PC-9 (cell line): Measurements from ENCODE around the gene COL20A1. TPM values are rescaled to one million over a fixed set of nuclear protein-coding genes. Genes with fewer than 3 reads are reported as not detected.

Experiments
- BruUV-seq: library from RNA; stranded (reverse); fragments of 400-500 nt; replicated peaks from 2 replicates; lab custom pipeline; 2021; lab: Mats Ljungman, UMichigan
- CTCF ChIA-PET: fragments of 300-600 bp; sonication (Branson Sonifier 250); formaldehyde crosslinking; loops from one replicate; lab custom pipeline; 2022; ENCODE audit warnings: antibody characterized with exemption; lab: Charles Lee
- POLR2A ChIA-PET: fragments of 300-600 bp; sonication (Branson Sonifier 250); formaldehyde crosslinking; loops from one replicate; lab custom pipeline; 2022; ENCODE audit warnings: antibody characterized with exemption; ENCODE audit not compliant: unreplicated experiment; lab: Charles Lee
- DNase-seq, 2 experiments: peaks; one replicate each; pipeline versions ENCODE4 v3.0.0 to v3.0.0-alpha.2; 2015 to 2022; ENCODE audit warnings: mixed read lengths in 1 of 2
- H2AFZ ChIP-seq: fragments of 200-600 bp; sonication (generic); 2 replicates; pipeline ENCODE4 v1.8.1; 2017; ENCODE audit warnings: antibody characterized with exemption
- H3F3A ChIP-seq: fragments of 200-600 bp; sonication (generic); 2 replicates; pipeline ENCODE4 v1.8.1; 2017; ENCODE audit warnings: antibody characterized with exemption, mild to moderate bottlenecking, low read depth; ENCODE audit not compliant: insufficient read depth
- H3K27ac ChIP-seq: fragments of 200-600 bp; sonication (generic); 2 replicates; pipeline ENCODE4 v1.6.1; 2016; ENCODE audit warnings: mixed run types
- H3K27me3 ChIP-seq: fragments of 200-600 bp; sonication (generic); 2 replicates; pipeline ENCODE4 v1.6.1; 2016; ENCODE audit warnings: low read depth, mixed run types; ENCODE audit not compliant: insufficient read depth
- H3K36me3 ChIP-seq: fragments of 200-600 bp; sonication (generic); 2 replicates; pipeline ENCODE4 v1.6.1; 2016; ENCODE audit warnings: low read depth, mixed run types
- H3K4me1 ChIP-seq: fragments of 200-600 bp; sonication (generic); replicated peaks from 2 replicates; pipeline ENCODE4 v1.6.1; 2016; ENCODE audit warnings: mixed run types; ENCODE audit not compliant: insufficient read depth
- H3K4me2 ChIP-seq: fragments of 200-600 bp; sonication (generic); 2 replicates; pipeline ENCODE4 v1.6.1; 2017; ENCODE audit warnings: mixed run types
- H3K4me3 ChIP-seq: fragments of 200-600 bp; sonication (generic); 2 replicates; pipeline ENCODE4 v1.6.1; 2016; ENCODE audit warnings: mixed run types
- H3K79me2 ChIP-seq: fragments of 200-600 bp; sonication (generic); 2 replicates; pipeline ENCODE4 v1.6.1; 2017; ENCODE audit warnings: low read depth, mixed run types
- H3K9me2 ChIP-seq: fragments of 200-600 bp; sonication (generic); 2 replicates; pipeline ENCODE4 v1.8.1; 2017; ENCODE audit warnings: mild to moderate bottlenecking; ENCODE audit not compliant: insufficient read depth
- H3K9me3 ChIP-seq: fragments of 200-600 bp; sonication (generic); 2 replicates; pipeline ENCODE4 v1.8.1; 2016; ENCODE audit warnings: low read depth; ENCODE audit not compliant: insufficient read depth
- H4K20me1 ChIP-seq: fragments of 200-600 bp; sonication (generic); 2 replicates; pipeline ENCODE4 v1.8.1; 2017; ENCODE audit not compliant: insufficient read depth
- EZH2 ChIP-seq: fragments of 200-600 bp; sonication (generic); IDR thresholded peaks from 2 replicates; pipeline ENCODE4 v1.8.0; 2017; ENCODE audit warnings: antibody characterized with exemption, low read depth
- intact Hi-C: fragments of 100-400 bp; cut with micrococcal nuclease; formaldehyde crosslinking; loops from one replicate; pipeline ENCODE4 v1.10.0; 2022; ENCODE audit not compliant: unreplicated experiment
- total RNA-seq: library from RNA; stranded (reverse); gene quantifications from 2 replicates; pipeline ENCODE4 v1.2.3, GENCODE V29; 2021
- TF ChIP-seq, protein P1 (sequence below): fragments of 200-600 bp; sonication (generic); conservative IDR thresholded peaks from 2 replicates; pipeline ENCODE4 v1.6.1; 2017; ENCODE audit warnings: mixed run types, antibody characterized with exemption, mild to moderate bottlenecking, moderate library complexity

The COL20A1 gene
- total RNA-seq, 1 experiment from 2014 or later: not detected

GRCh38 chr20:63280929-63281545 is 11.9 kb upstream of the COL20A1 start:
- H3K36me3 ChIP-seq: peaks cover 33% of the 10 kb centered on the region
- no peak for DNase-seq
- H3K4me1 ChIP-seq: no peaks in the 10 kb centered on the region
- no peaks in the 10 kb centered on the region for H3K9me3 ChIP-seq
- H3K4me3 ChIP-seq: no peak overlapping the region
- no peaks in the 10 kb centered on the region for H3K27me3 ChIP-seq
- H4K20me1 ChIP-seq: peaks cover 49% of the 10 kb centered on the region
- BruUV-seq: no TSS peak
- no peak for TF ChIP-seq EZH2
- TF ChIP-seq, protein P1, sequence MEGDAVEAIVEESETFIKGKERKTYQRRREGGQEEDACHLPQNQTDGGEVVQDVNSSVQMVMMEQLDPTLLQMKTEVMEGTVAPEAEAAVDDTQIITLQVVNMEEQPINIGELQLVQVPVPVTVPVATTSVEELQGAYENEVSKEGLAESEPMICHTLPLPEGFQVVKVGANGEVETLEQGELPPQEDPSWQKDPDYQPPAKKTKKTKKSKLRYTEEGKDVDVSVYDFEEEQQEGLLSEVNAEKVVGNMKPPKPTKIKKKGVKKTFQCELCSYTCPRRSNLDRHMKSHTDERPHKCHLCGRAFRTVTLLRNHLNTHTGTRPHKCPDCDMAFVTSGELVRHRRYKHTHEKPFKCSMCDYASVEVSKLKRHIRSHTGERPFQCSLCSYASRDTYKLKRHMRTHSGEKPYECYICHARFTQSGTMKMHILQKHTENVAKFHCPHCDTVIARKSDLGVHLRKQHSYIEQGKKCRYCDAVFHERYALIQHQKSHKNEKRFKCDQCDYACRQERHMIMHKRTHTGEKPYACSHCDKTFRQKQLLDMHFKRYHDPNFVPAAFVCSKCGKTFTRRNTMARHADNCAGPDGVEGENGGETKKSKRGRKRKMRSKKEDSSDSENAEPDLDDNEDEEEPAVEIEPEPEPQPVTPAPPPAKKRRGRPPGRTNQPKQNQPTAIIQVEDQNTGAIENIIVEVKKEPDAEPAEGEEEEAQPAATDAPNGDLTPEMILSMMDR: peak; percentile 52
- no peak overlapping the region for H3K4me2 ChIP-seq
- H3F3A ChIP-seq: no peaks in the 10 kb centered on the region
- CTCF ChIA-PET: interaction anchor here (0.6 kb wide), 1 partner anchor 381 kb away, joined by 3 read pairs; no protein-coding TSS in a partner anchor
- POLR2A ChIA-PET: no interaction called here
- no peak overlapping the region for H3K27ac ChIP-seq
- H3K9me2 ChIP-seq: no peaks in the 10 kb centered on the region
- H2AFZ ChIP-seq: no peak overlapping the region
- H3K79me2 ChIP-seq: peaks cover 9% of the 10 kb centered on the region
- intact Hi-C loops: no loop called here

DNA sequence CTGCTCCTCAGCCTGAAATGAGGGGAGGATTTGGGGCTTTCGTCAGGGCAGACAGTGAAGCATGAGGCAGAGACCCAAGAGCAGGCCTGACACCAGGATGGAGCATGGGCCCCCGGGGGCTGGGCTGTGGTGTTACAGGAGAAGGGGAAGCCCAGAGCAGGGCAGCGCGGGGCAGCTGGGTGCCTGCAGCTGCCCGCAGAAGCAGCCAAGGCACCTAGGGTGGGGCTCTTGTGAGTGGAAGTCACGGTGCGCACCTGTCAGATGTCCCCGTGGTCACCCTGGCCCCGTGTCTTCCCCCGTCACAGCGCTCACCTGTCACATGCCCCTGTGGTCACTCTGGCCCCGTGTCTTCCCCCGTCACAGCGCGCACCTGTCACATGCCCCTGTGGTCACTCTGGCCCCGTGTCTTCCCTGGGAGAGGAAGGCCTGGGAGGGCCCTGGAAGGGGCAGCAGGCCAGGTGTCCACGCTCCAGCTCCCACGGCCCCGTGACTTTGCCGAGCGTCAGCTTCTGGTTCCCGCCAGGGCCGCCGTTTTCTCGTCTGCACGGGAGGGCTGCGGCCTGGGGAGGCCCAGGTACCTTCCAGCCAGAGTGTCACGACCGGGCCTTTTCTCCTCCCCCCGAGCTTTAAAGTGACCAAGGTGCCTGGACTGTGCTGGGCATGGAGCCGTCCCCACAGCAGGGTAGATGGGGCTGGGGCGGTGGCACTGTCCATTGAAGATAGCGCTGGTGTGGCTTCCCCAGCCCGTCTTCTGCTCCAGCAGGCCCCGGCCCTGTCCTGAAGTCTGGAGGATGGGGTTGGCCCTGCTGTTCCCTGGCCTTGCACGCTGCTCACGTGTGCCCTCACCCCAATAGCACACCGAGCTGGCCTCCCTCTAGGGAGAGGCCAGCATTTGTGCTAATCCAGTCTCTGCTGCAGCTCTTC is 11.0 kb upstream of the COL20A1 start:
- no peak for TF ChIP-seq EZH2
- TF ChIP-seq, protein P1: no peak
- no peaks in the 10 kb centered on the region for H3F3A ChIP-seq
- no peaks in the 10 kb centered on the region for H3K27me3 ChIP-seq
- no peaks in the 10 kb centered on the region for H3K9me2 ChIP-seq
- peaks cover 41% of the 10 kb centered on the region for H4K20me1 ChIP-seq
- no peaks in the 10 kb centered on the region for H3K4me1 ChIP-seq
- intact Hi-C loops: no loop called here
- no peaks in the 10 kb centered on the region for H3K79me2 ChIP-seq
- DNase-seq: no peak
- H2AFZ ChIP-seq: no peak overlapping the region
- BruUV-seq: no TSS peak
- H3K36me3 ChIP-seq: peaks cover 24% of the 10 kb centered on the region
- ChIA-PET POLR2A (no interaction called here), CTCF (no interaction called here)
- no peak overlapping the region for H3K4me3 ChIP-seq
- no peak overlapping the region for H3K4me2 ChIP-seq
- no peak overlapping the region for H3K27ac ChIP-seq
- H3K9me3 ChIP-seq: no peaks in the 10 kb centered on the region

DNA sequence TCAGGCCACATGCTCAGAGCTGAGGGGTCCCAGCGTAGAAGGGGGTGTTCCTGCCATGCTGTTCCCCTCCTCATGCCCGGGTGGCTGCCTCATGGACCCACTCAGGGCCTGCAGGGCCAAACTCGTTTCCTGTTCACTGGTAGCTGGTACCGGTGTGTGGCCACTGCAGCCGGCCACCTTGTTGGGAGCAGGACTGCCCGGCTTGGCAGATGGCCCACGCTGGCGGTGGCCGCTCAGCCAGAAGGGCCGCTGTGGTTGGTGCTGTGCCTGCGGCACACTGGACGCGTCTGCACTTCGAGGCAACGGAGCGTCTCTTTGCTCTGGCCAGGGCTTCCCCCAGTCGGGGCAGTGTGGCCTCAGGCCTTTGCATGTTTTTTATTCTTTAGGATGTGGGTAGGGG is 10.0 kb upstream of the COL20A1 start:
- H3K27me3 ChIP-seq: no peaks in the 10 kb centered on the region
- H3K9me3 ChIP-seq: no peaks in the 10 kb centered on the region
- H3K4me2 ChIP-seq: no peak overlapping the region
- DNase-seq: no peak
- no peak overlapping the region for H3K4me3 ChIP-seq
- H3F3A ChIP-seq: peaks cover under 1% of the 10 kb centered on the region; the same call in 1 of the 2 replicates
- intact Hi-C loops: no loop called here
- peaks cover 19% of the 10 kb centered on the region for H3K36me3 ChIP-seq
- no peaks in the 10 kb centered on the region for H3K79me2 ChIP-seq
- no peak overlapping the region for H3K27ac ChIP-seq
- CTCF ChIA-PET: no interaction called here
- POLR2A ChIA-PET: interaction anchor here (0.5 kb wide), 1 partner anchor 310 kb away, joined by 4 read pairs; no protein-coding TSS in a partner anchor
- BruUV-seq: no TSS peak
- H3K4me1 ChIP-seq: no peaks in the 10 kb centered on the region
- peaks cover 32% of the 10 kb centered on the region for H4K20me1 ChIP-seq
- no peaks in the 10 kb centered on the region for H3K9me2 ChIP-seq
- no peak for TF ChIP-seq EZH2
- TF ChIP-seq, protein P1: no peak
- H2AFZ ChIP-seq: no peak overlapping the region
